ENCODE results near the gene TNFRSF14.

- TF ChIP-seq, protein P1, sequence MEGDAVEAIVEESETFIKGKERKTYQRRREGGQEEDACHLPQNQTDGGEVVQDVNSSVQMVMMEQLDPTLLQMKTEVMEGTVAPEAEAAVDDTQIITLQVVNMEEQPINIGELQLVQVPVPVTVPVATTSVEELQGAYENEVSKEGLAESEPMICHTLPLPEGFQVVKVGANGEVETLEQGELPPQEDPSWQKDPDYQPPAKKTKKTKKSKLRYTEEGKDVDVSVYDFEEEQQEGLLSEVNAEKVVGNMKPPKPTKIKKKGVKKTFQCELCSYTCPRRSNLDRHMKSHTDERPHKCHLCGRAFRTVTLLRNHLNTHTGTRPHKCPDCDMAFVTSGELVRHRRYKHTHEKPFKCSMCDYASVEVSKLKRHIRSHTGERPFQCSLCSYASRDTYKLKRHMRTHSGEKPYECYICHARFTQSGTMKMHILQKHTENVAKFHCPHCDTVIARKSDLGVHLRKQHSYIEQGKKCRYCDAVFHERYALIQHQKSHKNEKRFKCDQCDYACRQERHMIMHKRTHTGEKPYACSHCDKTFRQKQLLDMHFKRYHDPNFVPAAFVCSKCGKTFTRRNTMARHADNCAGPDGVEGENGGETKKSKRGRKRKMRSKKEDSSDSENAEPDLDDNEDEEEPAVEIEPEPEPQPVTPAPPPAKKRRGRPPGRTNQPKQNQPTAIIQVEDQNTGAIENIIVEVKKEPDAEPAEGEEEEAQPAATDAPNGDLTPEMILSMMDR (conservative IDR thresholded peaks at IDR 0.05; ENCODE audit: low read depth, low read length) = no peak
- TF ChIP-seq EZH2 (IDR thresholded peaks at IDR 0.05; ENCODE audit: low read length, unreplicated experiment) = no peak
- TF ChIP-seq EZH2phosphoT487 (IDR thresholded peaks at IDR 0.05; ENCODE audit: borderline replicate concordance, low read length) = no peak
Observed at GRCh38 chr1:2553871-2554620, 2.1 kb upstream of the TNFRSF14 start.

Measured in PC-3 (cell line).